Mammary epithelial cell (primary cell): Measurements from ENCODE around the gene ADRA2B.

ENCODE experiments used
- EZH2 ChIP-seq: IDR thresholded peaks from 2 replicates; pipeline ENCODE4 v1.6.1; 2012; ENCODE audit warnings: low read length, inconsistent platforms, borderline replicate concordance
- TF ChIP-seq, protein P1 (sequence below), 2 donors: IDR thresholded peaks in 1 of 2; conservative IDR thresholded peaks in 1 of 2; 2 replicates each; pipeline ENCODE4 v1.5.1; 2011 to 2012; ENCODE audit warnings: inconsistent platforms in 2 of 2, low read length in 2 of 2, mild to moderate bottlenecking in 2 of 2, control low read depth in 1 of 2, low read depth in 1 of 2; ENCODE audit not compliant: insufficient read depth in 1 of 2; ENCODE audit errors: extremely low read depth in 1 of 2

DNA sequence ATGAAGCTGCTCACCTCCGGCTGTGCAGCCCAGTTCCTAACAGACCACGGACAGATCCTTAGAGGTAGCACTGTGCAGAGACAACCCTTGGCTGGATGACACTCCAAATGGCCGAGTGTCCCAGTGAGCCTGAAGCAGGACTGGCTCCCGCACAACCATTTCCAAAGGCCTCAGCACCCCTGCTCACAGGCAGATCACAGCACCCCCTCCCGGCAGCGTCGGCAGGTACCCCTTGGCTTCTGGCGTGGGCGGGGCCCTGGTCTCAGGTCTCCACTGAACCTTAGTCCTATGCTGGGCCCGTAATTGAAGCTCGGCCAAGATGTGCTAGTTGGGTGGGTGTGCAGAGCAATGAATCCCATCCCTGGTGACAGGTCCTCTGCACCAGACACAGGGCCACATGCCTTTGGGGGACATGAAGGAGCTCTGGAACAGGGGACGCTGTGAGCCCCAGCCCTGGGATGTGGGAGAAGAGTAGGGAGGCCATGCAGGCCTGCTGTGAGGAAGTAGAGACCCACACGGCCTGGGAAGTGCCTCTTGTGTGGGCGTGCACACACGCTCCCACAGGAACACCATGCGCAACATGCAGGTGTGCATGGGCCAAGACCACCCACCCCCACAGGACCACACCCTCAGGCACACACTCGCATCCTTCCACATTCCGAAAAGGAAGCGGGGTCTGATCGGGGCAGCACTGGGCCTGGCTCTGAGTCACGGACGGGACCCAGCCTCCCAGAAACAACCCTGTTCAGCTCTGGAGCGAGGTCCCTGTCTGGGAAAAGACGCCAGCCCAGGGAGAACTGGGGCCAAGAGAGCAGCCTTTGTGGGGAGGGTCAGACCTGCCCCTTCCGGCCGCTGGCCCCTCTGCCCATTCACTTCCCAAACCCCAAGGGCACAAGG lies 26.1 kb upstream of the ADRA2B start:
- TF ChIP-seq EZH2 = no peak
- TF ChIP-seq, protein P1, sequence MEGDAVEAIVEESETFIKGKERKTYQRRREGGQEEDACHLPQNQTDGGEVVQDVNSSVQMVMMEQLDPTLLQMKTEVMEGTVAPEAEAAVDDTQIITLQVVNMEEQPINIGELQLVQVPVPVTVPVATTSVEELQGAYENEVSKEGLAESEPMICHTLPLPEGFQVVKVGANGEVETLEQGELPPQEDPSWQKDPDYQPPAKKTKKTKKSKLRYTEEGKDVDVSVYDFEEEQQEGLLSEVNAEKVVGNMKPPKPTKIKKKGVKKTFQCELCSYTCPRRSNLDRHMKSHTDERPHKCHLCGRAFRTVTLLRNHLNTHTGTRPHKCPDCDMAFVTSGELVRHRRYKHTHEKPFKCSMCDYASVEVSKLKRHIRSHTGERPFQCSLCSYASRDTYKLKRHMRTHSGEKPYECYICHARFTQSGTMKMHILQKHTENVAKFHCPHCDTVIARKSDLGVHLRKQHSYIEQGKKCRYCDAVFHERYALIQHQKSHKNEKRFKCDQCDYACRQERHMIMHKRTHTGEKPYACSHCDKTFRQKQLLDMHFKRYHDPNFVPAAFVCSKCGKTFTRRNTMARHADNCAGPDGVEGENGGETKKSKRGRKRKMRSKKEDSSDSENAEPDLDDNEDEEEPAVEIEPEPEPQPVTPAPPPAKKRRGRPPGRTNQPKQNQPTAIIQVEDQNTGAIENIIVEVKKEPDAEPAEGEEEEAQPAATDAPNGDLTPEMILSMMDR (conservative IDR thresholded peaks at IDR 0.05 in 1 of 2, IDR thresholded peaks at IDR 0.05 in 1 of 2; ENCODE audit: extremely low read depth in 1 of 2, insufficient read depth in 1 of 2, low read depth in 1 of 2, low read length in 2 of 2) = no peak
